Fibroblast of villous mesenchyme (primary cell): ENCODE results near the gene SYT1. TPM values are rescaled to one million over a fixed set of nuclear protein-coding genes. Genes with fewer than 3 reads are reported as not detected.
"Not testable (repeated sequence)": the region's sequence is repeated elsewhere in the genome, so short reads cannot be mapped to it uniquely, and the experiment has no call there.

ENCODE experiments used
- DNase-seq: peaks from one replicate; pipeline ENCODE4 v3.0.0-alpha.2; 2010; ENCODE audit warnings: low read depth
- H3K4me3 ChIP-seq: 2 replicates; pipeline ENCODE4 v1.5.1; 2011; ENCODE audit warnings: low read depth, mild to moderate bottlenecking, low read length
- CTCF ChIP-seq: IDR thresholded peaks from 2 replicates; pipeline ENCODE4 v1.5.1; 2012; ENCODE audit warnings: low read depth, mild to moderate bottlenecking, low read length; ENCODE audit not compliant: insufficient read depth
- total RNA-seq: library from RNA; depleted of rRNA; stranded (reverse); fragments of >200 nt; gene quantifications from 2 replicates; pipeline ENCODE4 v1.2.3, GENCODE V29; 2012

Gene SYT1
- total RNA-seq, 1 donor: 3.9 TPM

- peak; percentile 60 for TF ChIP-seq CTCF
- H3K4me3 ChIP-seq: no peak overlapping the region
These were observed 555.6 kb downstream of the SYT1 start for GRCh38 chr12:79420146-79420618.

DNA sequence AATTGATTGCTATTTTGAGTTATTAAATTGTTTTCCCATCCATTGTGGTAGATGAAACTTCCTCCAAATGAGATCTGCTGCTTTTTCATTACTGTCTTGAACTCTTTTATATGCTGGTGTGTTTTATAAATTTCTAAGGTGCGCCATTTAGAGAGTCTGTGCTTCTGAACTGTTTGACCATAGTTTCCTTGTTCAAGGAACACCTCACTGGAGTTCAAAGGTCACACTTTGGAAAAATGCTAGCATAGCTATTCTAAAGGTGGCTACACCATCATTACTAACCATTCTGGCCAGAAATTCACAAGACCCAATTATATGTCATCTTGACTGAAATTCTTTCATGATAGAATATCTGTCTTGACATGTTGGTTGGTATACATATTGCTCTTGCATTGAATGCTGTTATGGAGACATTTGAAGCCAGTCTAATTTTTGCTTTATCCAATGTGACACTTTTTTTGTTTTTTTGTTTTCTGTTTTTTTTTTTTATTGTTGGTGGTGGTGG is 556.7 kb downstream of the SYT1 start:
- no peak for DNase-seq
- no peak overlapping the region for H3K4me3 ChIP-seq
- no peak for TF ChIP-seq CTCF

More at GRCh38 chr12:79420146-79420618, 555.6 kb downstream of the SYT1 start:
- DNase-seq: peak; percentile 88

GRCh38 chr12:79422060-79422812 is 557.7 kb downstream of the SYT1 start:
- DNase-seq: peak; percentile 84
- TF ChIP-seq CTCF: no peak
- H3K4me3 ChIP-seq: no peak overlapping the region

DNA sequence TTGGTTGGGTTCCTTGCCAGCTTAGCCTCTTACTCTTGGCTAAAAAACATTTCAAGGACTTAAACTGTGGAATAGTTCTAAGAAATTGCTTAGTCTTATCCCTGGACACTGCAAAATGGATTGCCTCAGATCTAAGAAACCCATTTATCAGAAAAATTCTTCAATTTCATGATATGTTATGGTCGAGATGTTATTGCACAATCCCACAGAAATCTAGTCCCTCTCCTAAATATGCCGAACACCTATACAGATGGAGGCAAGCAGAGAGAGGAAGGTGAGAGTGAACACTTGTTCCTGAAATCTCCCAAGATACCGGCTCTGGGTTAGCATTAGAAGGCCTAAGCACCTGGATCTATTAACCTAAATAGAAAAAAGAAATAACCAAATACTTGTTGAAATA is 559.0 kb downstream of the SYT1 start:
- no peak for TF ChIP-seq CTCF
- no peak for DNase-seq
- H3K4me3 ChIP-seq: no peak overlapping the region

- DNase-seq: peak; percentile 91
- H3K4me3 ChIP-seq: no peak overlapping the region
These were observed 559.6 kb downstream of the SYT1 start for GRCh38 chr12:79424109-79424721.

GRCh38 chr12:79426121-79426520 is 561.5 kb downstream of the SYT1 start:
- TF ChIP-seq CTCF: no peak
- H3K4me3 ChIP-seq: no peak overlapping the region
- DNase-seq: peak; percentile 42

More at GRCh38 chr12:79424109-79424721, 559.6 kb downstream of the SYT1 start:
- TF ChIP-seq CTCF: no peak

DNA sequence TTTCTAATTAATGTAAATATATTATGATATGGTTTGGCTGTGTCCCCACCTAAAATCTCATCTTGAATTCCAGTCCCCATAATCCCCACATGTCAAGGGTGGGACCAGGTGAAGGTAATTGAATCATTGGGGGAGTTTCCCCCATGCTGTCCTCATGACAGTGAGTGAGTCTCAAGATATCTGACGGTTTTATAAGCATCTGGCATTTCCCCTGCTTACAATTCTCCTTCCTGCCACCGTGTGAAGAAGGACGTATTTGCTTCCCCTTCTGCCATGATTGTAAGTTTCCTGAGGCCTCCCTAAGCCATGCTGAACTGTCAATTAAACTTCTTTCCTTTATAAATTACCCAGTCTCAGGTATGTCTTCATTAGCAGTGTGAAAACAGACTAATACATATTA is 562.2 kb downstream of the SYT1 start:
- not testable (repeated sequence) for H3K4me3 ChIP-seq, DNase-seq
